Right renal pelvis (tissue), 4 donors: ENCODE measurements around the gene HERPUD2. TPM values are rescaled to one million over a fixed set of nuclear protein-coding genes. Genes with fewer than 3 reads are reported as not detected.
"Not testable (repeated sequence)": the region's sequence is repeated elsewhere in the genome, so short reads cannot be mapped to it uniquely, and the experiment has no call there.

ENCODE experiments used
- DNase-seq, 4 donors: peaks; one replicate each; pipeline ENCODE4 v3.0.0-alpha.2; 2013; ENCODE audit warnings: low read depth in 4 of 4, low spot score in 3 of 4, missing footprints in 1 of 4
- polyA plus RNA-seq, 4 donors: library from polyadenylated mRNA; unstranded; fragments of 120-200 nt; gene quantifications; one replicate each; pipeline ENCODE4 v1.2.1, GENCODE V29; 2013; ENCODE audit not compliant: insufficient read length in 4 of 4

Gene HERPUD2
- polyA plus RNA-seq, 4 donors, result 33.5 to 40.8 (median 34.8) TPM

GRCh38 chr7:35714862-35715261 is 19.9 kb upstream of the HERPUD2 start:
- DNase-seq, result no peak

GRCh38 chr7:35714407-35714806 is 19.5 kb upstream of the HERPUD2 start:
- no peak for DNase-seq

GRCh38 chr7:35712563-35713226 is 17.8 kb upstream of the HERPUD2 start:
- no peak for DNase-seq

- DNase-seq, result no peak
Observed at GRCh38 chr7:35707422-35707821, 12.5 kb upstream of the HERPUD2 start.

DNA sequence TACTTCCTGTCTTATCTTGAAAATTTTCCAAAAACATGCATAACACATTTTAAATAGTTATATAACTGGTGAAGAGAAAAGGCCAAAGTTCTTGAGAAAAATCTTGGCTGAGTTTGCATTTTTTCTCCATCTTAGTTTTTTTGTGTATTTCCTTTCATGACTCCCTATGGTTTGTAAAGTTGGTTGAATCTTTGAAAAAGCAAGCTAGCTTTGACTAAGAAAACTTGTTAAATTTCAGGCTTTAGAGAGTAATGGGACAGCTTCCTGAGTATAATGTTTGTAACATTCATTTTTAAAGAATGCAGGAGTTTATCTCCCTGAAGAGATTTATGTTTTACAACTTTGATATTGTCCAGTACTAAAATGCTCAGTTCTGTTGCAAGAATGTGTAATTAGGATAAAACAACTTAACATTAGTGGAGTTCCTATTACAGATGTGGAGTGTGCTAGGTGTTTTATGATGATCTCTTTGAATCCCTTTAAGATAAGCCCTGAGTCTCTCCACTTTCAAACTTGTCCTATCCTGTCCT is 11.1 kb upstream of the HERPUD2 start:
- DNase-seq, result no peak

- DNase-seq, result no peak
Observed at GRCh38 chr7:35704261-35704660, 9.3 kb upstream of the HERPUD2 start.

DNA sequence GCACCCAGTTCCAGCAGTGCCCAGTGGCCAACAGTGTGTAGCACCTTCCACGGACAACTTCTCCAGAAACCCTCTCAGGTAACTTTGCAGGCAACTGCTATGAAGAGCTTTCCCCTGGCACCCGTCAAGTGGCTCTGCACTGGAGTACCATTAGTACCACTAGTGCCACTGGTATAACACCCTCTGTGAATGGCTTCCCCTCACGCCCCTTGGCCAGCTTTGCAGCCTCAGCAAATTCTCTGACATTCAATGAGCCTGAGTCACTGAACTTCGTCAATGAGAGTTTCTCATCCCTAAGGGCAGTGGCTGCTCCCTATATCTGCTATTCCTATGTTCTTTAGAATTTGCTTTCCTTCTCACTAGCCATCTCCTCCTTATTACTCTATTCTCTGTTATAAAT is 7.6 kb upstream of the HERPUD2 start:
- DNase-seq, result no peak

DNA sequence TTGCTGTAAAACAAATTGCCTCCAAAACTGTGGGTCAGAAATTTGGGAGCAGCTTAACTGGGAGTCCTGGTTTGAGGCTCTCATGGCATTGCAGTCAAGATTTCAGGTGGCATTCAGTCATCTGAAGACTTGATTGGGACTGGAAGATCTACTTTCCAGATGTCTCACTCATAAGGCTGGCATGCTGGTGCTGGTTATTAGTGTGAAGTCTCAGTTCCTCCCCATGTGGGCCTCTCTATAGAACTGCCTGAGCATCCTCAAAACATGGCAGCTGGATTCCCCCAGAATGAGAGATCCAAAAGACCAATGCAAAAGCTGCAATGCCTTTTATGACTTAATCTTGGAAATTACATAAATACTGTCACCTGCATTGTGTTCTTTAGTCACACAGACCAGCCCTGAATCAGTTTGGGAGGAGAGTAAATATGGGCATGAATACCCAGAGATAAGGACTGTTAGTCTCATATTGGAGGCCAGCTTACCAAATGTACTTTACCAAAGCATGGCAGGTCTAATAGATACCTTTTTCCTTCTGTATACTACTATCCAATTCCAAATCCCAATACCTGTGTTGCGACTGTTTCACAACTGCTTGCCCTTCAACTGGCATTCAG is 6.5 kb upstream of the HERPUD2 start:
- no peak for DNase-seq

- no peak for DNase-seq
Observed at GRCh38 chr7:35700865-35701264, 5.9 kb upstream of the HERPUD2 start.

GRCh38 chr7:35700333-35700732 is 5.4 kb upstream of the HERPUD2 start:
- no peak for DNase-seq

DNA sequence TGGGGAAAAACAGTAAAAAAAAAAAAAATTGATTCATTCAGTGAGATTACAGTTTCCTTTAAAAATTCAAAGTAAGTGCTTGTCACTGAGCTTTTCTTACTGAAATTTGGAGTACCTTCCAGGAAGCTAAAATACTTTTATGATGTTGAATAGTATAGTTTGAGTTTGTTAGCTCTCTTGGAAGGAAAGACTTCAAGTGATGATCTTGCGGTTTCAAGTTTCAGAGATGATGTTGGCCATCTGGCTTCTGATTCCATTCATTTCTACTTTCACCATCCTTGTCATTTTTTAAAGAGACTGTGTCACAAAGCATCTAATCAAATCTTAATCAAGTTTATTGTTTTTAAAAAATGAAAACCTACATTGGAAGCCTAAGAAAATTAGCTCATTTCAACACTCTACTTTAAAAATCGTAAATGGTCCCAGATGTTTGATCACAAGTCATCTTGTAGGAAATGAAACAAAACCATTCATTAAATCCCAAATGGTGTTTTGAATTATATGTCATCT is 4.9 kb upstream of the HERPUD2 start:
- no peak for DNase-seq

DNA sequence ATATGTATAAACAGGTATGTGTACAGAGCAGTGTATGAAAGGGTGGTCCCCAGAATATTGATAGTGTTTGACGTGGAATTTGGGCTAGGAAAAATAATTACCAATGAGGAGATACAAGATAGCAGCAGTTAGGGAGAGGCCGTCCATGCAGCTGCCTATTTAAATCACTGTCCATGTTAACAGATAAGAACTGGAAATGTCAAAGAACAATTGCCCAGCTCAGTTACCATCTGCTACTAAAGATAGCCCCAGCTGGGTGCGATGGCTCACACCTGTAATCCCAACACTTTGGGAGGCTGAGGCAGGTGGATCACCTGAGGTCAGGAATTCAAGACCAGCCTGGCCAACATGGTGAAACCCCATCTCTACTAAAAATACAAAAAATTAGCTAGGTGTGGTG is 3.4 kb upstream of the HERPUD2 start:
- DNase-seq, result not testable (repeated sequence)

DNA sequence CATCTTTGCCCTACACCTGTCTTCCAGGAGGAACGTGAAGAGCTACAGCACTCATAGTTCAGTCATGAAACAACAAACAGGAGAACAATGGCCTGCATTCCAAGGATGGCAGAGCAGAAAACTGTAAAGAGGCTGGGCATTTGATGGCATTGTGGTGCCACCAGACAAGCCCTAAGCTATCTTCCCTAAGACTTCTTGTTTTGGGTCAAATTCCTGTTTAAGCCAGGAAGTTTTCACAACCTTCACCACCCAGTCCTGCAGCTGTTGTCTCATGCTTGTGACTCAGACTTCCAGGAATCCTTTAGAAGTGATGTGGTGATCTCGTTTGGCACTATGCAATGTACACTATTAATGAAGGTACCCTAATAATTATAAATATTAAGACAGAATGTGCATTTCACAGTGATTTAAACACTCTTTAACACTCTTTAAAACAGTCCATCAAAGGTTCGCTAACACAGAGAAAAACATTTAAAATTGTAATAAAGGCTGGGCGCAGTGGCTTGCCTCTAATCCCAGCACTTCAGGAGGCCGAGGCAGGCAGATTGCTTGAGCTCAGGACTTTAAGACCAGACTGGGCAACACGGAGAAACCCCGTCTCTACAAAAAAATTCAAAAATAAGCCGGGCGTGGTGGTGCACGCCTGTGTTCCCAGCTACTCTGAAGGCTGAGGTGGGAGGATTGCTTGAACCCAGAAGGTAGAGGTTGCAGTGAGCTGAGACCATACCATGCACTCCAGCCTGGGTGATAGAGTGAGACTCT is 2.7 kb upstream of the HERPUD2 start:
- no peak for DNase-seq

GRCh38 chr7:35695987-35696386 is 1.1 kb upstream of the HERPUD2 start:
- DNase-seq, result no peak

DNA sequence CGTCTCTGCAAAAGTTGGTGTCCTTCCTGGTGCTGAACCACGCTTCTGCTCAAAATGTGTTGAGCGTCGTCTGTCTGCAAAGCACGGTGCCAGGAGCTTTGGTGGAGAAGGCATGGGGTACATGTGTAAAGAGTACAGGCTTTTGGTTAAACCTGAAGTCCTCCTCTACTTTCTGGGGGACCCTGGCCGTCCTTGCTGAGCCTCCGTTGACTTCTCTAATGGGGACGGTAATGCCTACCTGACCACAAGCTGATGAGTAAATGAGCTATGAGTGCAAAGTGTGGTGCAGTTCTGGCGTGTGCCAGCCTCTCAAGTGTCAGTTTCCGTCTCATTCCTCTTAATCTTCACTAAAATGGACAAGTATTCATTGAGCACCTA is 527 bp upstream of the HERPUD2 start:
- DNase-seq, result no peak

DNA sequence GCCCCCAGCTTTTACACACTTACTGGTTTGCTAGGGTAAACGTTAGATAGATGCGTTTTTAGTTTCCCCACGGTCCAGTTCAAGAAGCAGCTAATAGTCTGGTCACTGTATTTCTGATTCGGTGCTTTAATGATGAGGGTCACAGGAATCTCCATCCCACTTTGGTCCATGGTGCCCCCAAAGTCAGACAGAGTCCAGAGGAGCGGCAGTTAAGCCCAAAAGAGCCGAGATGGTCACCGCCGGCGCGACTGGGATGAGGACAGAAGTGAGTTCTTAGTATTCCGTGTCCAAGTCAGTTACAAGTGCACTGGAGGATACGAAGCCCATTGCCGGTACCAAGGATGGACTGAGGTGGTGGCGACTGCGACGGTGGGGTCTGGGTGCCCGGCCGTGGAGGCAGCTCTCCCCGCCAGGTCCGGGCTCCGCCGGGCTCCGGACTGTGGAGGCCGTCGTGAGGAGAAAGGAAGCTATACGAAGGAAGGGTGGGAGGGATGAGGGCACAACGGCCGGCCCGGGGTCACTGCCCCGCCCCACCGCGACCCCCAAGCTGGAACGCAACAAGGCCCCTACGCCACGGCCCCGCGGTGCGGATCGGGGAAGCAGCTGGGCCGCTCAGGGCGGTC is 663 bp downstream of the HERPUD2 start:
- DNase-seq, result no peak

DNA sequence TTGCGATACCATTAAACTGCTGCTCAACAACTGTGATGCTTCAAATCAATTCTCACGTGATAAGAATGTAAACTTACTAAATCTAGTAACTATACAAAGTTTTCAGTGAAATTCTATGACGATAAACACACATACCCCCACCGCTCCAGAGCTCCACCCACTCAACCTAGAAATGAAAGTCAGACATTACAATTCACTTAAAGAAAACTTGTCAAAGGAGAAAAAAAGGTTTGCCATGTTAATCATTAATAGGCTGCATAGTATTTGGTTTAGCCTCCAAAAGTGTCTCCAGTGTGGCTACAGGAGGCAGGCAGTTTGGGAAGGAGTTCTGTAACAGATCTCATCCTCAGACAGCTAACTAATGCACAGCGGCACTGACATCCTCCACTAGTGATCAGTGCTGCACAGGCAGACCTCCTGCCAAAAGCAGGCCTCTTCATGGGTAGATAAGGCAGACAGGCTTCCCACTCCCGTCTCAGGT is 3.1 kb downstream of the HERPUD2 start:
- DNase-seq, result no peak

- DNase-seq, result no peak
Observed at GRCh38 chr7:35691366-35691765, 3.6 kb downstream of the HERPUD2 start.

DNA sequence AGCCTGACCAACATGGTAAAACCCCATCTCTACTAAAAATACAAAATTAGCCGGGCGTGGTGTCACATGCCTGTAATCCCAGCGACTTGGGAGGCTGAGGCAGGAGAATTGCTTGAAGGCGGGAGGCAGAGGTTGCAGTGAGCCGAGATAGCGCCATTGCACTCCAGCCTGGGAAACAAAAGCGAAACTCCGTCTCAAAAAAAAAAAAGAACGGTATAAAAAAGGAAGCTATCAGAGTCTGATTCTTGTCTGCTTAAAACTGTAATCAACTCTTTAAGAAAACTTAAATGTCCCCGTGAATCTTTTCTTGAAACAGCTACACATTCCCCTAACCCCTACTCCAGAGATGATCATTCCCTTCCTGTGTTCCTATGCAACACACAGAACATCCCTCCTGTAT is 4.3 kb downstream of the HERPUD2 start:
- DNase-seq, result not testable (repeated sequence)

- DNase-seq, result no peak
Observed at GRCh38 chr7:35685781-35686180, 9.2 kb downstream of the HERPUD2 start.
